Measurements from ENCODE around the gene DCUN1D3.

- TF ChIP-seq CTCF (IDR thresholded peaks at IDR 0.05) (no peak), POLR2A (IDR thresholded peaks at IDR 0.05) (peak; percentile 87 to 95 (median 94))
These were observed at the start of gene DCUN1D3, which contains the start of gene LYRM1 for GRCh38 chr16:20900299-20901067.

Measured in body of pancreas (tissue), 4 donors.